IMR-90 (cell line): Measurements from ENCODE around the gene WNT10A. TPM values are rescaled to one million over a fixed set of nuclear protein-coding genes. Genes with fewer than 3 reads are reported as not detected.
"Not testable (repeated sequence)": the region's sequence is repeated elsewhere in the genome, so short reads cannot be mapped to it uniquely, and the experiment has no call there.

Source experiments
- ATAC-seq: fragments of 200-7000 bp; cut with Tn5 transposase; 2 replicates; pipeline ENCODE4 v1.9.1; 2020; ENCODE audit warnings: low read depth, mild to moderate bottlenecking, moderate library complexity
- BruUV-seq: library from RNA; stranded (reverse); fragments of 400-500 nt; replicated peaks from 2 replicates; lab custom pipeline; 2021; lab: Mats Ljungman, UMichigan
- CTCF ChIA-PET: fragments of 300-600 bp; formaldehyde crosslinking; extraction: SDS; loops from one replicate; lab custom pipeline; 2021; ENCODE audit warnings: antibody characterized with exemption; lab: Yijun Ruan, JAX
- POLR2A ChIA-PET: fragments of 300-600 bp; sonication (Branson Sonifier 250); formaldehyde crosslinking; loops from one replicate; lab custom pipeline; 2022; ENCODE audit warnings: antibody characterized with exemption; ENCODE audit not compliant: unreplicated experiment; lab: Charles Lee
- DNase-seq: peaks from one replicate; pipeline ENCODE4 v3.0.0; 2013
- H2AFZ ChIP-seq: replicated peaks from 2 replicates; pipeline ENCODE3; 2013; ENCODE audit warnings: low read length, mild to moderate bottlenecking; ENCODE audit not compliant: poor library complexity
- H2AK5ac ChIP-seq: 2 replicates; pipeline ENCODE4 v1.6.1; 2013; ENCODE audit warnings: low read depth, low read length, inconsistent platforms
- H2AK9ac ChIP-seq: replicated peaks from 2 replicates; pipeline ENCODE3; 2013; ENCODE audit warnings: mild to moderate bottlenecking, low read depth, low read length, moderate library complexity; ENCODE audit not compliant: poor library complexity
- H2BK120ac ChIP-seq: 2 replicates; pipeline ENCODE4 v1.6.1; 2013; ENCODE audit warnings: low read depth, low read length, inconsistent platforms
- H2BK15ac ChIP-seq: 3 replicates; pipeline ENCODE4 v1.6.1; 2013; ENCODE audit warnings: low read depth, low read length, inconsistent platforms
- H2BK20ac ChIP-seq: 2 replicates; pipeline ENCODE4 v1.6.1; 2013; ENCODE audit warnings: low read depth, mild to moderate bottlenecking, inconsistent platforms, low read length, moderate library complexity
- H2BK5ac ChIP-seq: 2 replicates; pipeline ENCODE4 v1.6.1; 2013; ENCODE audit warnings: mild to moderate bottlenecking, low read depth, low read length, inconsistent platforms; ENCODE audit not compliant: poor library complexity, severe bottlenecking
- H3K14ac ChIP-seq: replicated peaks from 2 replicates; pipeline ENCODE4 v1.6.1; 2013; ENCODE audit warnings: low read depth, low read length, inconsistent platforms
- H3K18ac ChIP-seq: 2 replicates; pipeline ENCODE4 v1.6.1; 2013; ENCODE audit warnings: low read depth, low read length, control low read depth
- H3K23ac ChIP-seq: 2 replicates; pipeline ENCODE4 v1.6.1; 2013; ENCODE audit warnings: low read depth, low read length, inconsistent platforms
- H3K27ac ChIP-seq: 2 replicates; pipeline ENCODE4 v1.5.1; 2013; ENCODE audit warnings: mild to moderate bottlenecking, control low read depth, low read length; ENCODE audit not compliant: insufficient read depth
- H3K27me3 ChIP-seq: 2 replicates; pipeline ENCODE4 v1.6.1; 2013; ENCODE audit warnings: low read length; ENCODE audit not compliant: control insufficient read depth, insufficient read depth
- H3K36me3 ChIP-seq: 2 replicates; pipeline ENCODE4 v1.6.1; 2013; ENCODE audit warnings: low read length, mixed read lengths; ENCODE audit not compliant: control insufficient read depth, insufficient read depth
- H3K4ac ChIP-seq: 2 replicates; pipeline ENCODE4 v1.6.1; 2013; ENCODE audit warnings: low read depth, low read length, inconsistent platforms
- H3K4me1 ChIP-seq: 2 replicates; pipeline ENCODE4 v1.6.1; 2013; ENCODE audit warnings: low read length, mixed read lengths; ENCODE audit not compliant: control insufficient read depth, insufficient read depth
- H3K4me2 ChIP-seq: 2 replicates; pipeline ENCODE4 v1.6.1; 2013; ENCODE audit warnings: low read depth, mild to moderate bottlenecking, control low read depth, low read length, moderate library complexity
- H3K4me3 ChIP-seq: 2 replicates; pipeline ENCODE4 v1.5.1; 2013; ENCODE audit warnings: low read depth, mild to moderate bottlenecking, control low read depth, low read length, moderate library complexity; ENCODE audit not compliant: insufficient read depth
- H3K56ac ChIP-seq: 2 replicates; pipeline ENCODE4 v1.6.1; 2013; ENCODE audit warnings: low read length, inconsistent platforms; ENCODE audit not compliant: insufficient read depth; ENCODE audit errors: extremely low read depth
- H3K79me1 ChIP-seq, 2 experiments: 2 replicates each; pipeline ENCODE4 v1.6.1; 2013; ENCODE audit warnings: low read length in 2 of 2, inconsistent platforms in 1 of 2, low read depth in 1 of 2
- H3K9ac ChIP-seq: 2 replicates; pipeline ENCODE4 v1.6.1; 2013; ENCODE audit warnings: low read depth, low read length, control low read depth
- H3K9me1 ChIP-seq: 2 replicates; pipeline ENCODE4 v1.6.1; 2013; ENCODE audit warnings: low read length, inconsistent platforms; ENCODE audit not compliant: insufficient read depth
- H3K9me3 ChIP-seq: 2 replicates; pipeline ENCODE4 v1.6.1; 2013; ENCODE audit warnings: low read length; ENCODE audit not compliant: control insufficient read depth, insufficient read depth
- H4K20me1 ChIP-seq: 2 replicates; pipeline ENCODE4 v1.6.1; 2013; ENCODE audit warnings: low read length, inconsistent platforms; ENCODE audit not compliant: insufficient read depth
- H4K5ac ChIP-seq: 2 replicates; pipeline ENCODE4 v1.6.1; 2013; ENCODE audit warnings: mild to moderate bottlenecking, low read depth, low read length, control low read depth
- H4K8ac ChIP-seq, 2 experiments: 2 replicates each; pipeline ENCODE4 v1.6.1; 2013; ENCODE audit warnings: low read depth in 2 of 2, low read length in 2 of 2, control low read depth in 1 of 2, inconsistent platforms in 1 of 2
- H4K91ac ChIP-seq: 2 replicates; pipeline ENCODE4 v1.6.1; 2013; ENCODE audit warnings: low read depth, low read length, inconsistent platforms; ENCODE audit not compliant: insufficient read depth
- CEBPB ChIP-seq: IDR thresholded peaks from 2 replicates; pipeline ENCODE4 v1.6.1; 2012; ENCODE audit warnings: low read depth, low read length, improper control_type of control experiment
- SMC3 ChIP-seq: fragments of 150-350 bp; IDR thresholded peaks from 2 replicates; pipeline ENCODE4 v1.6.1; 2016; ENCODE audit warnings: low read depth, mild to moderate bottlenecking, antibody characterized with exemption, low read length, moderate library complexity
- WGBS, 2 experiments: methylation state at CpG; one replicate each; pipeline versions ENCODE4 v1.1.5 to v1.1.7; 2013; ENCODE audit warnings: missing lambda C conversion rate in 2 of 2; ENCODE audit not compliant: insufficient read length in 1 of 2; ENCODE audit errors: extremely low coverage in 2 of 2; 5-methylcytosine and 5-hydroxymethylcytosine counted together
- dilution Hi-C: fragments of 300-500 bp; cut with HindIII; formaldehyde crosslinking; loops from one replicate; pipeline ENCODE4 v1.14.3; 2018; ENCODE audit warnings: low sequenced_read_pairs; ENCODE audit not compliant: unreplicated experiment
- in situ Hi-C: fragments of 300-500 bp; cut with MboI; formaldehyde crosslinking; loops from 3 replicates; pipeline ENCODE4 v1.14.3; 2019; ENCODE audit warnings: low sequenced_read_pairs, inconsistent platforms, mixed read lengths
- intact Hi-C: fragments of 100-400 bp; cut with micrococcal nuclease; formaldehyde crosslinking; loops from 2 replicates; pipeline ENCODE4 v1.10.0; 2022
- polyA plus RNA-seq, 3 experiments: library from polyadenylated mRNA; depleted of rRNA; stranded (reverse); fragments of >200 nt; gene quantifications; 2 replicates each; pipeline ENCODE4 v1.2.3, GENCODE V29; 2012; ENCODE audit warnings: low replicate concordance in 1 of 3
- total RNA-seq: library from RNA; depleted of rRNA; stranded (reverse); fragments of >200 nt; gene quantifications from 2 replicates; pipeline ENCODE4 v1.2.3, GENCODE V29; 2012

WNT10A gene
- total and polyA plus RNA-seq, 2 of the 4 experiments (the other 2 are of a cell fraction), result not detected

- intact Hi-C loops, result loop anchor here (5.0 kb wide), 1 partner anchor 58 kb away; the partner anchor contains the start of gene CYP27A1
- no peak overlapping the region for H3K18ac ChIP-seq
- TF ChIP-seq CEBPB (peak; percentile 61), SMC3 (no peak)
- no peak overlapping the region for H2BK120ac ChIP-seq
- H3K9me1 ChIP-seq, result no peaks in the 10 kb centered on the region
- dilution Hi-C loops, result no loop called here
- H3K14ac ChIP-seq, result no peak overlapping the region
- H3K27me3 ChIP-seq, result peaks cover 8% of the 10 kb centered on the region
- H2AK5ac ChIP-seq, result no peak overlapping the region
- H2AFZ ChIP-seq, result no peak overlapping the region
- BruUV-seq, result no TSS peak
- H3K23ac ChIP-seq, result no peak overlapping the region
- no peak overlapping the region for H4K8ac ChIP-seq
- WGBS, 2 experiments, result no CpG with 5 or more reads among the region's 1 CpG
- no peak overlapping the region for H4K91ac ChIP-seq
- H3K4me1 ChIP-seq, result no peaks in the 10 kb centered on the region; the same call in 1 of the 2 replicates
- H3K9ac ChIP-seq, result no peak overlapping the region
- H2BK5ac ChIP-seq, result peak overlapping the region; percentile 17
- DNase-seq, result no peak
- H3K9me3 ChIP-seq, result 0 out of 2 replicates have a peak, but pooled peaks cover 2% of the 10 kb centered on the region
- H3K79me1 ChIP-seq, result no peaks in the 10 kb centered on the region
- no peak overlapping the region for H4K5ac ChIP-seq
- H3K56ac ChIP-seq, result no peak overlapping the region
- no peak overlapping the region for H3K4me2 ChIP-seq
- H3K4ac ChIP-seq, result no peak overlapping the region
- ChIA-PET CTCF (interaction anchor here (0.9 kb wide), 1 partner anchor 8 kb away, joined by 3 read pairs; no protein-coding TSS in a partner anchor), POLR2A (no interaction called here)
- H3K36me3 ChIP-seq, result no peaks in the 10 kb centered on the region
- no peak overlapping the region for H2BK15ac ChIP-seq
- H2BK20ac ChIP-seq, result no peak overlapping the region
- ATAC-seq, result no peak; the same call in 1 of the 2 replicates
- H4K20me1 ChIP-seq, result no peaks in the 10 kb centered on the region
- no peak overlapping the region for H2AK9ac ChIP-seq
- in situ Hi-C loops, result loop anchor here (10.0 kb wide), 1 partner anchor 155 kb away; no protein-coding TSS in a partner anchor
- no peak overlapping the region for H3K27ac ChIP-seq
- H3K4me3 ChIP-seq, result no peak overlapping the region
Measured at GRCh38 chr2:218839888-218840287, 40.8 kb upstream of the WNT10A start.

- H3K4me1 ChIP-seq, H4K8ac ChIP-seq, H4K91ac ChIP-seq, H3K79me1 ChIP-seq, H3K4ac ChIP-seq, H2BK120ac ChIP-seq, H2BK15ac ChIP-seq, dilution Hi-C loops, H2AFZ ChIP-seq, DNase-seq, POLR2A ChIA-PET, H3K27ac ChIP-seq, H3K27me3 ChIP-seq, H3K18ac ChIP-seq, ATAC-seq, H4K5ac ChIP-seq, H3K4me3 ChIP-seq, H3K23ac ChIP-seq, H3K14ac ChIP-seq, H3K9me3 ChIP-seq, H3K36me3 ChIP-seq, H3K9ac ChIP-seq, BruUV-seq, intact Hi-C loops, H4K20me1 ChIP-seq, H2AK9ac ChIP-seq, H2BK5ac ChIP-seq, CTCF ChIA-PET, H2AK5ac ChIP-seq, H3K56ac ChIP-seq, H3K4me2 ChIP-seq, H2BK20ac ChIP-seq, H3K9me1 ChIP-seq: not testable (repeated sequence)
- in situ Hi-C loops, result loop anchor here (10.0 kb wide), 1 partner anchor 160 kb away; no protein-coding TSS in a partner anchor
- no CpG with 5 or more reads among the region's 5 CpGs for WGBS, 2 experiments
Measured at GRCh38 chr2:218844334-218844733, 36.3 kb upstream of the WNT10A start.
